ENCODE results near the gene OLFML2A.
"Not testable (repeated sequence)": the region's sequence is repeated elsewhere in the genome, so short reads cannot be mapped to it uniquely, and the experiment has no call there.

The OLFML2A gene

DNA sequence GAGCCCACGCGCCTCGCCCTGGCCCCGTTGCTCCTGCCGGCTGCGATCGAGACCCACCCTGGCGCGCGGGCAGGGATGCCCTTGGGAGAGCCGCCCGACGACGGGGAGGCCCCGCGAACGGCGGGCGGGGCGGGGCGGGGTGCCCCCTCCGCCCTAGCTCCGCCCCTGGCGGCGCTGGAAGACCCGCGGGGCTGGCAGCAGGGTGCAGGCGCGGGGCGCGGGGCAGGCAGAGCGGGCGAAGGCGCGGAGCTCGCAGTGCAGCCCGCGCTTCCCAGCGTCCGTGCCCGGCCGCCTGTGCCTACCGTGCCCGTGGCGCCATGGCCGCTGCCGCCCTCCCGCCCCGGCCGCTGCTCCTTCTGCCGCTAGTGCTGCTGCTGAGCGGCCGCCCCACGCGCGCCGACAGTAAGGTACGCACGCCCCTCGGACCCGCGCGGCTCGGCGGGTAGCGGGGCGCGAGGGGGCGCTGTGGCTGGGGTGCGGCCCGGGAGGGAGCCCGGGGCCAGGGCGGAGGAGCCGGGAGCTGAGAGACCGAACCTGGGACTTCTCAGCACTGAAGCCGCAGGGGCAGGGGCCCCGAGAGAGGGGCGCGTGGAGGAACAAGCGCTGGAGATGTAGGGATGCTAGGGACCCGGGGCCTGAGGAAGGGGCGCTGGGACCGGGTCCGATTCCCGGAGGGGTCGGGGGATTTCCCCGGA, at the start of gene OLFML2A:
TSS of gene OLFML2A (plus strand) at position 180 of the 695 bp plus-strand sequence. CDS start at position 318, 138 bp downstream.
- DNase-seq, result no peak

DNA sequence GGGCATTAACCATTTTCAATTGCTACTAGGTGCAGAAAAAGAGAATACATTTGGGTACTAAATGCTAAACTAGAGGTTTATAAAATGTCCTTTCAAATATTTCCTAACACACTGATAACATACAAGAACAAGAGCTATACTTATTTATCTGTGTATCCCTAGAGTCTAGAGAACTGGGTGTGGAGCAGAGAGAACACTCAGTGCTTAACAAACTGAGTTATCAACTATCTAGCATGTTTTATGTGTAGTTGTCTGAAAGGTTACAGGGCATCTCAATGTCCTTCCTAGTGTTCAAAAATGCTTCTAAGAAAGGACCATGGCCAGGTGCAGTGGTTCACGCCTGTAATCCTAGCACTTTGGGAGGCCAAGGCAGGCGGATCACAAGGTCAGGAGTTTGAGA, 46.2 kb upstream of the OLFML2A start:
- no peak for DNase-seq

DNA sequence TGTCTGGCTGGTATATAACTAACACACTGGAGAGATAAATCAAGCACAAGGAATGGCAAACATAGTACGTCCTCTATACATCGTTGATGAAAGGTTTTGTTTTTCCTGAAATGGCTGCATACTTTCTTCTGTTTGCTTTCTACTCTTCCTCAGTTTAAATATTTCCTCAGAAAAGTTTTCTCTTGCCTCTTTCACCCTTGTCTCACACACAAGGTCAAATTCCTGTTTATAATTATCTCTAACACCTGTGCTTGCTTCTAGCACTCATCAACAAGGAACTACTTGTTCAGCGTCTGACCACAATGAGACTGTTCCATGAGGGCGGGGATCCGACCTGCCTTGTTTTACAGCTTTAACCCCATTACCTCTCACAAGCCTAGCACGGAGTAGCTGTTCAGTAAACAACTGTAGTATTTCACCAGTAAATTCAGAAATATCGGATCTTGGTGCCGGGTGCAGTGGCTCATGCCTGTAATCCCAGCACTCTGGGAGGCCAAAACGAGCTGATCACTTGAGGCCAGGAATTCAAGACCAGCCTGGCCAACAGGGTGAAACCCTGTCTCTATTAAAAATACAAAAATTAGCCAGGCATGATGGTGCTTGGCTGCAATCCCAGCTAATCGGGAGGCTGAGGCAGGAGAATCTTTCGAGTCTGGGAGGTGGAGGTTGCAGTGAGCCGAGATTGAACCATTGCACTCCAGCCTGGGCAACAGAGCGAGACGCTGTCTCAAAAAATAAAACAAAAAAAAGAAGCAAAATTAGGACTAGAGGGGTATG, 42.8 kb upstream of the OLFML2A start:
- DNase-seq, result no peak

DNA sequence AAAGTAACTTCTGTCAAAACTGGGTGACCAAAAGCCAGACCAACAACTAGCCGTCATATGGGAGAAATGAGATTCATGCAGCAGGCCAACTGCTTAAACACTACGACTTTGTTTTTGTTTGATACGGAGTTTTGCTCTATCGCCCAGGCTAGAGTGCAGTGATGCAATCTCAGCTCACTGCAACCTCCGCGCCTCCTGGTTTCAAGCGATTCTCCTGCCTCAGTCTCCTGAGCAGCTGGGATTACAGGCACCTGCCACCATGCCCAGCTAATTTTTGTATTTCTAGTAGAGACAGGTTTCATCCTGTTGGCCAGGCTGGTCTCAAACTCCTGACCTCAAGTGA, 42.2 kb upstream of the OLFML2A start:
- DNase-seq, result not testable (repeated sequence)

DNA sequence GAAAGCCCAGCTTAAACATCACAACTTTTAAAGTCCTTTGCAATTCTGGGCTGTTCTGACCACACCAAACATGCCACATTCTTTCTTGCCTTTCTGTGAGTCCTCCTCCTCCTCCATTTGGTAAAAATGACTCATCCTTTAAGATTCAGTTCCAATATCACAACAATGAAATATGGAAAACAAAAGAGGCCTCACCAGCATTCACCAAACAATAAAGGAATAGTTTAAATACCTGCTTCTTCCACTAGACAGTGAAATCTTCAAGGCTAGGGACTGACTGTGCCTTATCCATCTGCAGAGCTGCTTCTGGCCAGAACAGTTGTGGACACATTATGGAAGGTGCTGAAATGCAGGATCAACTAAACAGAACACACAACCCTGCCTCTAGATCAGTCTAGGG, 41.8 kb upstream of the OLFML2A start:
- no peak for DNase-seq

DNA sequence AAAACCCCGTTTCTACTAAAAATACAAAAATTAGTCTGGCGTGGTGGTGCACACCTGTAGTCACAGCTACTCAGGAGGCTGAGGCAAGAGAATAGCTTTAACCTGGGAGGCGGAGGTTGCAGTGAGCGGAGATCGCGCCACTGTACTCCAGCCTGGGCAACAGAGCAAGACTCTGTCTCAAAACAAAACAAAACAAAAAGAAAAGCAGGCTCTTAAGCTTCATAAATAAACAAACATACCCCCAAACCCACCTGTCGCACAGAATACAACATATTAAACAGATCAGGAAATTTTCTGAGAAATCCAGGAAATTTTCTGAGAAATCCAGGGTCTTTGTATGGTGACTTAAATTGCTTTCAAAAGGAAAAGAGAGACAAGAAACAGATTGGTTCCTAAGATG, 38.9 kb upstream of the OLFML2A start:
- not testable (repeated sequence) for DNase-seq

DNA sequence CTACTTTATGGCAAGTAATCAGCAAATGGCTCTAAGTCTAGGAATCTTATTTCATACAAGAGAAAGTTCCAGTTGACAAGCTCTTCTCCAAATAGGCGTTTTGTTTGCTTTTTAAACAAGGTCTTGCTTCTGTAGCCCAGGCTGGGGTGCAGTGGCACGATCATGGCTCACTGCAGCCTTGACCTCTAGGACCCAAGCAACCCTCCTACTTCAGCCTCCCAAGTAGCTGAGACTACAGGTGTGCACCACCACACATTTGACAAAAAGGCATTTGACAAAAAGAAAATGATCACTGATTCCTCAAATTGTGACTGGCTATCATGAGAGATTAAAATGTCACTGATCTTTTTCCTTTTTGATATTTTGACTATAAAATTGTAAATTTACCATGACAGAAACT, 37.6 kb upstream of the OLFML2A start:
- no peak for DNase-seq

DNA sequence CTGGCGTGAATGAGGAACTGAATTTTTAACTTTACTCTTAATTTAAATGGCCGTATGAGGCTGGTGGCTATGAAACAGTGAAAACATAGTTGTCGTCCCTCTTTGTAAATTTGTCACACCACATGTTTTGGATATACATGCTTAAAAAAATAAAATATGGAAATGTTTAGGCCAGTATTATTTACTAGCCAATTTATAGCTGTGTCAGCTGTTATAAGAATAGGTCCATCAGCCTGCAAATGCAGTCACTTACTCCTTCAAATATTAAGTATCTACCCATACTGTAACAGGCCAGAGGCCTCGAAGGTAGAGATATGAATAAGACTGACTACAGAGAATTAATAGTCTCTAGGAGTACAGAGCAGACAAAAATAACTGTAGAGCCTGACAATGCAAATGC, 35.8 kb upstream of the OLFML2A start:
- no peak for DNase-seq

DNA sequence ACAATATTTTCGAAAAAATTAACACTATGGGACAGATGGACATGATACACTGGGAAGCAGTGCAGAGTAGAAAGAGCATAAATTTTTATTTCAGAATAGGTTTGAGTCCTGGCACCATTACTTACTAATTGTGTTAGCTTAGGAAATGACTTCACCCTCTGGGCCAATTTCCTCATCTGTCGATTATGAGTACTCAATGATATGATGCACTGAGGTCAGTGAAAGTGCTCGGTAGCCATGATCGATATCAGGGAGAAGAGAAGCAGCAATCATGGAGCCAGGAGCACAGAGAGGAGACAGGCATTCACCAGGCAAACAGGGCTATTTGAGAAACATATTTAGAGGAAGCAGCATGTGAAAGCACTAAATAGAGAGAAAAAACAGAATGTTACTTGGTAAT, 35.3 kb upstream of the OLFML2A start:
- DNase-seq, result no peak

DNA sequence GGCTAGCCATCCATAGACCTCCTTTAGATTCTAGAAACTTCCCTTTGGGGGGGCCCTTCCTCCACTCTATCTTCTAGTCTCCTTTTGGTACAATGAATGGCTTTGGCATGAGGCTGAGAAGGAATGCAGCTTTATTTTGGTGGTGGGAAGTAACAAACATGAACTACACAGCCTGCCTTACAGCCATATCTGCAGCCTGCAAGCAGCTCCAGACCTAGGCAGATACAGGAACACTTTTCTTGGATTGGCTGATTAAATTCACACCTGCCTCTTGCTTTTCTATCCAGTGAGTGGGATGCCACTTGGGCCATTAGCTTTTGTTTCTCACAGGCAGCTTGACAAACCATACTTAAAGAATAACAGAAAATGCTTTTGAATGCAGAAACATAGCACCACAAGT, 34.0 kb upstream of the OLFML2A start:
- no peak for DNase-seq

DNA sequence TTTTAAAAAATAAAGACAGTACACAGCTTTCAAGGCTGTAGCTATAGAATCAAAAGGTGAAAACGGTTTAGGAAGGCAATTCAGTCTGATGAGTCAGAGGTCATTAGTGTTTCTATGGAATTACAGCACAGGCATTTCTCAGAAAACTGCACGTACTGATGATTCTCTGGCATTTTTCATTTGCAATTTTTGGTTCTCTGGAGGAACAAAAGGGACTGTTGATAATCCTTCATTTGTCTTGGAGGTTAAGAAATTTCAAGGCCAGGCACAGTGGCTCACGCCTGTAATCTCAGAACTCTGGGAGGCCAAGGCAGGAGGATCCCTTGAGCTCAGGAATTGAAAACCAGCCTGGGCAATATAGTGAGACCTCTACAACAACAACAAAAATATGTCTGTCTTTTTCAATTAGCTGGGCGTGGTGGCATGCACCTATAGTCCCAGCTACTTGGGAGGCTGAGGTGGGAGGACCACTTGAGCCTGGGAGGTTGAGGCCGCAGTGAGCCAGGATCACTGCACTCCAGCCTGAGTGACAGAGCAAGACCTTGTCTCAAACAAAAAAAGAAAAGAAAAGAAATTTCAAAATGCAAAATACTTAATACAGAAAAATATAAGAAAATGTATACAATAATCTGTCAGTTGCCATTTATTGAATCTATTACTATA, 33.1 kb upstream of the OLFML2A start:
- DNase-seq, result no peak

DNA sequence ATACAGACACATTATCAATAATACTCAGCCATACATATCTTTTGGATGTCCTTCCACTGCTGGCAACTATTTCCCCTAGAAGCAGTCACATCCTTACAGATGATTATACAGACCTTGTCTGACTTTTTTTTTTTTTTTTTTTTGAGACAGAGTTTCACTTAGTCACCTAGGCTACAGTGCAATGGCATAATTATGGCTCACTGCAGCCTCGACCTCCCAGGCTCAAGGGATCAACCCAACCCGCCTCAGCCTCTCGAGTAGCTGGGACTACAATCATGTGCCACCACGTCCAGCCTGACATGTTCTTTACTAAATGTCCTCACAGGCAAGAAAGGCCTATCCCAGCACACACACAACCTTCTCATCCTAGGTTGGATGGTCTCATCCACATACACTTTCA, 29.9 kb upstream of the OLFML2A start:
- no peak for DNase-seq

DNA sequence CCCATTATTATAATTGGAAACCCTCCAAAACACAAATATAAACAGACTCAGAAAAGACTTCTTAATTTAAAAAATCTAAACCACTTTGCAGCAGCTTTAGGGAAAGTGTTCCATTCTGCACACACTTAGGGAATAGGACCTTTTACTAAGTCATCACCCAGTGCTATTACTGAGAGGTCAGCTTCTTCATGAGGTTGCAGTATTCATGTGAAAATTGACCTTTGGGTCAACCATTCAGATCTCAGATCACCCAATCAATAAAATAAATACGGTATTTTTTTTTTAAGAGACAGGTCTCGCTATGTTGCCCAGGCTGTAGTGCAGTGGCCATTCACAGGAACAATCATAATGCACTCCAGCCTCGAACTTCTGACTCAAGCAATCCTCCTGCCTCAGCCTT, 27.6 kb upstream of the OLFML2A start:
- DNase-seq, result no peak

DNA sequence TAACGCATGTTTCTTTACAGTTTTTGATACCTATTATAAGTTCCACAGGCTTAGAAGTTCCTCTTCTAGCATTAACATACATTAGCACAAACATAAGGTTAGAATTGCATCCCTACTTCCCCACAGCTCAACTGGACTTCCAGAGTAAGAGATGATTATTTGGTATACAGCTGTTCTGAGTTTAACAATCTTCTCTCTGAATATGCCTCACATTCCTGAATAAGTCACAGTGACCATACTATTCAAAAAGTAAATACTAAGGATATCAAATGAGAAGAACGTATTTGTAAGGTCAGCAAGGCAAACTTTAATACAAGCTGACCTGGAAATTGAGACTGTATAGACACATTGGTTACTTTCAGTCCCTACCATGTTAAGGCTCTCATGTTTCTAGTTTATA, 27.2 kb upstream of the OLFML2A start:
- no peak for DNase-seq

DNA sequence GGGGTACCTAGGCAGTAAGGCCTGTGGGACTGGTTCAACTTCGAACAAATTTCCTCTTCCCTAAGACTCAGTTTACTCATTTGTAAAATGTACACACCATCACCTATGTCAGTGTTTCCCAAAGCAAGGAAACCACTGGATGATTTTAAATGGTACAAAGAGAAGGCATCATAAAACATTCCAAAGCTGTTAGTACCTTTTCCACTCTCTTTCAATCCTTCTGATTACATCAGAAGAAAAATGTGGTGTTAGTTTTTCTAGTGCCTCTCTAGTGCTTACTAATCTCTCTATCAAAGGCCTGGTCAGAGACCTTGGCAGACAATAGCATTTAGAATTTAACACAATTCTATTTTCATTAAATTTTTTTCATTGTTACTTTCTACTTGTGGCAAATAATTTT, 24.0 kb upstream of the OLFML2A start:
- no peak for DNase-seq

DNA sequence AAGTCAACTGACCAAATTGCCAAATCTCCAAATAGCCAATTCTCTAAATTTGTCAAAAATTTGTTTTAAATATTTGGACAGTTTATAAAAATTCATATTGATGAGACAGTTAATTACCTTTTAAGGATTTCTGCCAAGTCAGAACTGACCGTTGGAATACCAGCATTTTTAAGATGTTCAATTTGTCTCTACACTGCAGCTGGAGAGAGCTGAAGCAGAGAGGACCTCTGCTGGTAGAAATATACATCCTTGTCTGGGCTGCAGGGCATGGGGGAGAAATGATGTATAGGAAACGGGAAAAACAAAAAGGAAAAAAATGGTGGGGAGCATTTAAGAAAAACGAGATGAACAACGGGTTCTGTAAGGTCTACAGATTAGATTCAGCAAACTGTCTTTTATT, 22.6 kb upstream of the OLFML2A start:
- DNase-seq, result no peak

DNA sequence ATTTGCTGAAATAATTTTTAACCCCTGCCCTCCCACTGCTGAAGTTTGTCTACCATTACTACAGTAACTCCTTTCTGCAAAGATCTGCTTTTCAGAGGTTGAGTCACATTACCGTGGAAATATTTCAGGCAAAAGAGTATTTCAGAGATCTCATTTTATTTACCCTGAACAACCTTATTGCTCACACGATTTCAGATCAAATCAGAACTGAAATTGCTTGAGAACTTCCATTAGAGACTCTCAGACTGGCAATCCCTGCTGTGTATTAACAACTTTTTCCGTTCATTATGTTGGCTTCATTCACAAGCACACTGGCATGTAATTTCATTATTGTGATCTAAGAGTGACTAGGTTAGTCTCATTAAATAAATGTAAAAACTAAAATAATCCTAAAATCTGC, 21.9 kb upstream of the OLFML2A start:
- no peak for DNase-seq

DNA sequence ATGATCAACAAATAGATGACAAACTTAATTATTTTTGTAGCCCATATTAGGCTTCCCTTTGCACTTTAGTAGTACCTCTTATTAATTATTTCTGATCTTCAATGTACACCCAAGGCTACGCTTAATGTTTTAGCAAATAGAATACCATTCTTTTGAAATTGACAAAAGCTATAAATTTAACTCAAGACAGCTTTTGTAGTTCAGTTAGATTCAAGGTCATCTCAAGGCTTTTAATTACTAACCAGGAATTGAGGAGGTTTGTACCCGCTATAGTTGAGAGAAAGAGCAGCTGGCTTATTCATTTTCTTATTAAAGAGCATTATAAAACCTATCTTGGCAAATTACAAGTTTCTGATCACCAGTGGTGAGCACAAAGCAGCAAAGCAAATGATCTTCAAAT, 20.9 kb upstream of the OLFML2A start:
- DNase-seq, result no peak

DNA sequence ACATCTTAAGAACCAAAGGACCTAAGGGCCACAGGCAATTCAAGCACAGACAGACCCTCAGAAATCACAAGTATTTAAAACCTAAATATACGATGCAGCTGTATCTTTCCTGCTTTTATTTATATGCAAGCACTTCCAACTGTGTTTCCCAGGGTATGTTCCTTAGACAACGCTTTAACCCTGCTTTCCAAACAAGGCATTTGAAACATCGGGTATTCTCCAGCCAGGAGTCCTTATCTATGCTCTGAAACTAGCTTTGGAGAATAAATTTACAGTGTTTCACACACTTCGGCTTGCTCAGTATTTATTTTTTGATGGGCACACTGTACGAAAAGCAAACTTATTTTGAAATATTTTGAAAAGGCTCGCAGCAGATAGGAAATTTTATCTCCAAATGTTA, 19.3 kb upstream of the OLFML2A start:
- DNase-seq, result no peak

DNA sequence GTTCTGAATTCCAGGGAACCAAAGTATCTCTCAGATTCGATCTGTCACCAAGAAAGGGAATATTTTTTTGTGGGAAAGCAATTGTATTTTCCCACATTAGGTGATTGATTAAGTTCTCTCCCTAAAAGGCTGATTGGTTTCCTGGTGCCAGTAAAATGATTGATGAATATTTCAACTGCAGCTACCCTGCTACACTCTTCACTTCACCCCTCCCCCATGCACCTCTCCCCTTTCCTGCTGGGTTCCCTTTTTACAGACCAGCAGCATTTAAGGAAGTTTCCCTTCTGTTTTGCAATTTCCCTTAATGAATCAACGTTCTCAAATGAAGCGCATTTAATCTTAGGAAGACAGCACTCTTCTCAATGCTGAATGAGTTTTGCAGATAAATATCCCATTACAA, 18.9 kb upstream of the OLFML2A start:
- no peak for DNase-seq

DNA sequence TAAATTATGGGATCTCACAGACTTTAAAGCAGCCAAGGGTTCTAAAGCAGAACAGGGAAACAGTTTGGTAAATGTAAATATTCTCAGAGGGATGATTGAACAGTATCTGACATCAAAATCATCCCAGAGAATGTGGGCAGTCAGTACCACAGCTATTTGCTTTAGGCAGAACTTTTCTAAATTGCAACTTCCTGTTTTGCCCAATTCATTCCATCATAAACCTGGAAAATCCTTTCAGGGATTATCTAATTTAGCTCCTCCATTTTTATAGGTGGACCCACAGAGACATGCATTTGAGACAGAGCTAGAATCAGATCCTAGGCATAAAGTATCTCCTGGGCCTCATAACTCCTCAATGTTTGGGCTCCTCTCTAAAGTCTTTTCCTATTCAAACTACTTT, 18.2 kb upstream of the OLFML2A start:
- DNase-seq, result no peak

DNA sequence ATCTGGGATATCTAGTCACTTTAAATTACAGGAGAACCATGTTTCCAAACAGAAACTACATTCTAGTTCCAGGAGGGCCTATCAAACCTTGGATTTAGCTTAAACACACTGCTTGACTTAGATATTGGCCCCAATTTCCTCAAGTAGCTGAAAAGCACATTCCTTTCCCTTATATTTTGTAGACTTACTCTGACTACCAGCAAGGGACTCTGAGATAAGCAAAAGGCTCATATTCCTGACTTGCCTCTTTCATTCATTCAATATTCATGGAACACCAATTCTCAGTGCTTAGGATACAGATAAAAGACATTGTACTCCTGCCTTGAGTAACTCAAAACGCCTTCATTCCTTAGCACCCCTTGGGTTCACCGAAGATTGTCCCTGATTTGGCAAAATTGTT, 17.6 kb upstream of the OLFML2A start:
- no peak for DNase-seq

DNA sequence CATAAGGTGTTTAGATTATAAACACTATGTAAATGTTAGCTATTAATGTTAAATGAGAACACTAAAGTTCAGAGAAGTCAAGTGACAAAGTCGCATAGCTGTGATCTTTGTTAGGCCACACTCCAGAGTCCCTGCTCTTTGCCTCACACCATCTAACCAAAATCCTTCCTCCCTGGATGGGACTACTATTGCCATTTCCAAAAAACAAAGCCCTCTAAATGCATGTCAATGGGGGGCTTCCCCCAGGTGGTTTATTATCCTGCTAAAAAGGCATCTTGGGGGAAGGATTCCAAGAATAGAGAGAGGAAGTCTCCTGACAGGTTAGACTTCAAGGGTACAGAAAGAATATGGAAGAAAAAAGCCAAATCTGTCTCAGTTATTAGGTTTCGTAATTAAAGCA, 16.2 kb upstream of the OLFML2A start:
- no peak for DNase-seq

DNA sequence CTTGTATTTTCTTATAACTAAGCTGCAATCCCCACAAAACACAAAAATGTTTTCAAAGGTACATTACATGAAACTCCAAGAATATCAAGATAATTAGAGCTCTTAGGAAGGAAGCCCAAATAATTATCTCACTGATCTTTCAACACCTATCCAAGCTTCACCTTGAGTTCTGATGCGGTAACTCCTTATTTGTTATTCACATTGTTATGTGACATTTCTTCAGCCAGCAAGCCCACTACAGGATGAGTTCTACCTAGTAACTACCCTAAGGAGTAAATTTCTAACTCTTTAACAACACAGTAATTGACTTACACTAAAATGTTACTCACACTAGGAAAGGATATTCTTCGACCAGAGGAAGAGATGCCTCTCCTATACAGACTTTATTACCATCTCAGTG, 15.7 kb upstream of the OLFML2A start:
- no peak for DNase-seq
